Skeletal muscle tissue (tissue), 4 donors: ENCODE data around the gene ABHD13. TPM values are rescaled to one million over a fixed set of nuclear protein-coding genes. Genes with fewer than 3 reads are reported as not detected.
"Not testable (repeated sequence)": the region's sequence is repeated elsewhere in the genome, so short reads cannot be mapped to it uniquely, and the experiment has no call there.

Source experiments
- H3K27ac ChIP-seq: one replicate; pipeline ENCODE4 v1.7.0; 2013; ENCODE audit warnings: mild to moderate bottlenecking, low read depth, low read length, inconsistent platforms
- H3K27me3 ChIP-seq, 3 donors: one replicate each; pipeline ENCODE4 v1.7.0; 2013; ENCODE audit warnings: low read length in 3 of 3; ENCODE audit not compliant: control insufficient read depth in 3 of 3, insufficient read depth in 3 of 3
- H3K36me3 ChIP-seq, 3 donors: one replicate each; pipeline ENCODE4 v1.7.0; 2013; ENCODE audit warnings: low read length in 3 of 3; ENCODE audit not compliant: control insufficient read depth in 3 of 3, insufficient read depth in 3 of 3
- H3K4me1 ChIP-seq, 3 donors: one replicate each; pipeline ENCODE4 v1.7.0; 2013; ENCODE audit warnings: low read length in 3 of 3, mild to moderate bottlenecking in 3 of 3; ENCODE audit not compliant: control insufficient read depth in 3 of 3, insufficient read depth in 3 of 3
- H3K4me3 ChIP-seq, 3 donors: one replicate each; pipeline ENCODE4 v1.7.0; 2013; ENCODE audit warnings: low read length in 3 of 3
- H3K9ac ChIP-seq, 3 donors: one replicate each; pipeline ENCODE4 v1.7.0; 2013; ENCODE audit warnings: low read length in 3 of 3, mild to moderate bottlenecking in 3 of 3, moderate library complexity in 2 of 3, low read depth in 1 of 3
- H3K9me3 ChIP-seq, 3 donors: one replicate each; pipeline ENCODE4 v1.7.0; 2013; ENCODE audit warnings: low read length in 3 of 3; ENCODE audit not compliant: control insufficient read depth in 3 of 3
- total RNA-seq: library from RNA; depleted of rRNA; stranded (reverse); fragments of >200 nt; gene quantifications from one replicate; pipeline ENCODE4 v1.2.3, GENCODE V29; 2014
- donor health status: Osteomylitis.

The ABHD13 gene
- total RNA-seq, 1 donor from 2014 or later = 7.8 TPM

- Histone ChIP-seq H3K9ac (no peak overlapping the region), H3K4me1 (peaks cover 0 to 16% (median 14%) of the 10 kb centered on the region in 3 donors), H3K9me3 (no peaks in the 10 kb centered on the region), H3K4me3 (no peak overlapping the region), H3K27ac (peak overlapping the region; percentile 8), H3K27me3 (no peaks in the 10 kb centered on the region), H3K36me3 (no peaks in the 10 kb centered on the region)
These were observed 48.3 kb downstream of the ABHD13 start for GRCh38 chr13:108266321-108266990.

DNA sequence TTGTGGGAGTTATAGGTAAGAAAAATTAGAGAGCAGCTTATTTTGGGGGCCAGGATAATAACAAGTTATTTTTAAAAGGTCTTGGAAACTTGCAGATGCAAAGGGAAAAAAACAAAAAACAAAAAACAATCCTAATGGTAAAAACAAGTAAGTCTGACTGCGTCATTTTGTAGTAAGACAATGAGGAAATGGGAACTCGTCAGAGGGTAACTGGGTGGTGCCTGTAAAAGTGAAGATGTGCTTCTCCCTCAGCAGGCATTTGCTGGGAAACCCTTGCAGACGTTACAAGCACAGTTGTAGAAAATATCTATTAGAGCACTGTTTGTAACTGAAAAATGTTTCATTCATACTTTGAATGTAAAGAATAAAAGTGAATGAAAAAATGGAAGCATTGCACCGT lies 49.2 kb downstream of the ABHD13 start:
- H3K4me3 ChIP-seq = no peak overlapping the region
- H3K27ac ChIP-seq = no peak overlapping the region
- no peak overlapping the region for H3K9ac ChIP-seq
- no peaks in the 10 kb centered on the region for H3K36me3 ChIP-seq
- H3K27me3 ChIP-seq = no peaks in the 10 kb centered on the region
- H3K9me3 ChIP-seq = no peaks in the 10 kb centered on the region
- peaks cover 0 to 16% (median 14%) of the 10 kb centered on the region in 3 donors for H3K4me1 ChIP-seq

DNA sequence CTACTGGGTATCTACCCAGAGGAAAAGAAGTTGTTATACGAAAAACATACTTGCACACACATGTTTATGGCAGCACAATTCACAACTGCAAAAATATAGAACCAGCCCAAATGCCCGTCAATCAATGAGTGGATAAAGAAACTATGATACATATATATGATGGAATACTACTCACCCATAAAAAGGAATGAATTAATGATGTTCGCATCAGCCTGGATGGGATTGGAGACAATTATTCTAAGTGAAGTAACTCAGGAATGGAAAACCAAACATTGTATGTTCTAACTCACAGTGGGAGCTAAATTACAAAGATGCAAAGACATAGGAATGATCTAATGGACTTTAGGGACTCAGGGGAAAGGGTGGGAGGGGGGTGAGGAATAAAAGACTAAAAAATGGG lies 49.7 kb downstream of the ABHD13 start:
- not testable (repeated sequence) for H3K9ac ChIP-seq, H3K27me3 ChIP-seq, H3K36me3 ChIP-seq, H3K27ac ChIP-seq, H3K4me3 ChIP-seq, H3K9me3 ChIP-seq
- H3K4me1 ChIP-seq = peaks cover 0 to 16% (median 14%) of the 10 kb centered on the region in 3 donors

- no peak overlapping the region for H3K9ac ChIP-seq
- H3K27me3 ChIP-seq = no peaks in the 10 kb centered on the region
- peaks cover 0 to 16% (median 14%) of the 10 kb centered on the region in 3 donors for H3K4me1 ChIP-seq
- H3K36me3 ChIP-seq = no peaks in the 10 kb centered on the region
- H3K4me3 ChIP-seq = no peak overlapping the region
- no peak overlapping the region for H3K27ac ChIP-seq
- H3K9me3 ChIP-seq = no peaks in the 10 kb centered on the region
These were observed 50.4 kb downstream of the ABHD13 start for GRCh38 chr13:108268466-108269112.

DNA sequence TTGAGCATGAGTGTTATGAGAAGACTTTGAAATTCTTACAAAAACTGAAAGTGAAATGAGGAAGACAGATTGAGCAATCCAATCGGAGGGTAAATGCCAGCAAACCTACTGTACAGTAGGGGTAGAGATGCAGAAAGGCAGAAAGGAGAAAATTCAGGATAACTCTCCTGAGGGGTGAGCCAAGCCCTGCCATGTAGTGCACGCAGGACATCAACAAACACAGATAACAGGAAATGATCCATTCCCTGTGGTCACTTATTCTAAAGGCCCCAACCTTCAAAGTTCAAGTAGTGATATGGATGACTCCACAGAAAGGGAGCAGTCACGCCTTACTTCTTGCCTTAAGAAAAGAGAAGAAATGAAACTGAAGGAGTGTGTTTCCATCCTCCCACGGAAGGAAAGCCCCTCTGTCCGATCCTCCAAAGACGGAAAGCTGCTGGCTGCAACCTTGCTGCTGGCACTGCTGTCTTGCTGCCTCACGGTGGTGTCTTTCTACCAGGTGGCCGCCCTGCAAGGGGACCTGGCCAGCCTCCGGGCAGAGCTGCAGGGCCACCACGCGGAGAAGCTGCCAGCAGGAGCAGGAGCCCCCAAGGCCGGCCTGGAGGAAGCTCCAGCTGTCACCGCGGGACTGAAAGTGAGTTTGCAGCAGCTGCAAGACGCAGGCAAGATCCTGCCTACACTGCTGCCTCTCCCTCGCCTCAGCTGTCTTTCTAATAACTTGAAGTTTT lies 51.6 kb downstream of the ABHD13 start, which contains the start of gene TNFSF13B:
Gene TNFSF13B (plus strand): TSS at position 118 of the 728 bp plus-strand sequence. CDS start 178 bp downstream, at position 296.
- H3K9me3 ChIP-seq = no peaks in the 10 kb centered on the region
- H3K36me3 ChIP-seq = no peaks in the 10 kb centered on the region
- H3K4me3 ChIP-seq = peak within 1 kb of the TSS; percentile 54 to 72 (median 67)
- H3K27ac ChIP-seq = peak within 1 kb of the TSS; percentile 62
- peak within 1 kb of the TSS; percentile 58 to 70 (median 66) for H3K9ac ChIP-seq
- no peaks in the 10 kb centered on the region for H3K27me3 ChIP-seq
- H3K4me1 ChIP-seq = peaks cover 0 to 16% (median 14%) of the 10 kb centered on the region in 3 donors

DNA sequence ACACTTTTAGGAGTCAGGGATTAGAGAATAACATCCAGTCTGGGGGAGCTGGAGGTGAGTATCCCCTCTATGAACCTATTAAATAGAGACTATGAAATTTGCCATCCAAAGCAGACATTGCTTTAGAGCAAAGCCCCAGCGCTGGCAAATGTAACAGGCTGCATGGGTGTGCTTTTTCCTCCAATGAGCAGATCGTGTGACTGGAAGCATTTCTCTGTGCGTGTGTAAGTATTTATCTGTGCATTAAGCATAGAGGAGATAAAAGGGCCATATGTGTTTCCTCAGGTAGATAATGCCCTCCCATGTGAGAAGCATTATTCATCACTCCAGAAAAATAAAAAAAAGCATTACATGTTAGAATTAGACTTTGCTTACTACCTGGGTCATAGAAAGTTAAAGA lies 52.2 kb downstream of the ABHD13 start:
- H3K4me1 ChIP-seq = peaks cover 0 to 16% (median 14%) of the 10 kb centered on the region in 3 donors
- no peaks in the 10 kb centered on the region for H3K9me3 ChIP-seq
- H3K36me3 ChIP-seq = no peaks in the 10 kb centered on the region
- peak overlapping the region; percentile 54 to 72 (median 67) for H3K4me3 ChIP-seq
- H3K9ac ChIP-seq = peak overlapping the region; percentile 58 to 70 (median 66)
- peak overlapping the region; percentile 62 for H3K27ac ChIP-seq
- H3K27me3 ChIP-seq = no peaks in the 10 kb centered on the region

DNA sequence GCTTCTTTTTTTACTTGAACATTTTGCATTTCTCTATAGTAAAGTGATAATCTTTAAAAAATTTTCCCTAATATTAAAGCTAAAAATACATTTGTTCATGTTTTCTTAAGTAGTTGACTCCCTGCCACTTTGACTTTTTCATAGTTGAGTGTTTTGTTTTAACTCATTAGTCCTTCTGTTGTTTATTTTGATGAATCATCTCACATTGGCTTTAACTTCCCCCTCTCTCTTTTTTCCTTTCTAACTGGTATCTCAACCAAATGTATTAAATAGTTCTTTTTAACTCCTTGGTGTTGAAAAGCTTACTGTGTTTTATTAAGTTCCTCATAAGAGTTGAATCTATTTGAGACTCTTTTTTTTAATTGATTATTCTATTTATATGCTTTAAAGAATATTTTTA lies 54.1 kb downstream of the ABHD13 start:
- Histone ChIP-seq H3K27me3 (no peaks in the 10 kb centered on the region), H3K36me3 (no peaks in the 10 kb centered on the region), H3K9me3 (no peaks in the 10 kb centered on the region), H3K4me3 (no peak overlapping the region), H3K9ac (no peak overlapping the region), H3K4me1 (peaks cover 3 to 19% (median 14%) of the 10 kb centered on the region in 3 donors), H3K27ac (no peak overlapping the region)

- Histone ChIP-seq H3K27ac (no peak overlapping the region), H3K9ac (no peak overlapping the region), H3K4me3 (no peak overlapping the region), H3K4me1 (peaks cover 3 to 19% (median 14%) of the 10 kb centered on the region in 3 donors), H3K27me3 (no peaks in the 10 kb centered on the region), H3K36me3 (no peaks in the 10 kb centered on the region), H3K9me3 (no peaks in the 10 kb centered on the region)
These were observed 55.4 kb downstream of the ABHD13 start for GRCh38 chr13:108273429-108274118.

DNA sequence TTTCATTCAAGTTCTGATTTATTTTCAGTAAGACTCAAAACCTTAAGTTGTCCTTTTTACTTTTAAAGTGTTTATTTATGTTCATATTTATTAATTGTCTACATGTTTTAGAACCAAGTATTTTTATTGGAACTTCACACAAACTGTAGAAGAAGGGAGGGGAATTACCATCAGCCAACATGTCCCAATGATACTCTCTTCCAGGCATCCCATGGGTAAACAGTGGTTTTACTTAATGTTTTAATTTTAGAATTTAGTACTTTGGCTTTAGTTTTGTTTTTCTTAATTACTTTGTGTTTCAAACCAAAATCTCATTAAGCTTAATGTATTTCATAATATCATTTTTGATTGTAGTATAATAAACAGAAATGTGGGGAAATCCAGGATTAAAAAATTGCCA lies 56.5 kb downstream of the ABHD13 start:
- Histone ChIP-seq H3K27ac (no peak overlapping the region), H3K27me3 (no peaks in the 10 kb centered on the region), H3K36me3 (no peaks in the 10 kb centered on the region), H3K9ac (no peak overlapping the region), H3K9me3 (no peaks in the 10 kb centered on the region), H3K4me3 (no peak overlapping the region), H3K4me1 (peaks cover 3 to 12% (median 11%) of the 10 kb centered on the region in 3 donors)
